ENCODE results near the gene TENT4B.

GRCh38 chr16:50238314-50238713 lies 85.2 kb downstream of the TENT4B start:
- TF ChIP-seq POLR2A (IDR thresholded peaks at IDR 0.05; ENCODE audit: borderline replicate concordance, extremely low read depth, insufficient read depth, insufficient read length) (no peak), CTCF (IDR thresholded peaks at IDR 0.05 in 2 of 3, conservative IDR thresholded peaks at IDR 0.05 in 1 of 3; ENCODE audit: borderline replicate concordance in 1 of 3, insufficient read depth in 1 of 3, low read depth in 2 of 3, low read length in 2 of 3) (no peak), POLR2AphosphoS5 (IDR thresholded peaks at IDR 0.05; ENCODE audit: low read depth, low read length) (no peak), YY1 (IDR thresholded peaks at IDR 0.05; ENCODE audit: extremely low read depth, insufficient replicate concordance, low read depth, low read length) (no peak), SIN3A (IDR thresholded peaks at IDR 0.05; ENCODE audit: low read depth) (no peak), MAX (IDR thresholded peaks at IDR 0.05) (no peak), CEBPB (IDR thresholded peaks at IDR 0.05; ENCODE audit: low read depth) (no peak), EZH2phosphoT487 (IDR thresholded peaks at IDR 0.05; ENCODE audit: borderline replicate concordance) (no peak), ZNF274 (IDR thresholded peaks at IDR 0.05; ENCODE audit: low read depth, low read length) (no peak), EZH2 (IDR thresholded peaks at IDR 0.05) (no peak)

All from HCT116 (cell line).